ENCODE results near the gene ZNF516. TPM values are rescaled to one million over a fixed set of nuclear protein-coding genes. Genes with fewer than 3 reads are reported as not detected.

Gene ZNF516
- total RNA-seq, 1 donor, result 16.3 TPM

GRCh38 chr18:76499021-76499420, 4.0 kb upstream of the ZNF516 start:
- Histone ChIP-seq H3K36me3 (ENCODE audit: insufficient read depth, low read length) (no peaks in the 10 kb centered on the region), H2AFZ (ENCODE audit: low read length) (no peak overlapping the region)

GRCh38 chr18:76498064-76498463, 3.0 kb upstream of the ZNF516 start:
- no peak for DNase-seq (ENCODE audit: insufficient read length, low spot score, missing footprints)
- Histone ChIP-seq H2AFZ (ENCODE audit: low read length) (no peak overlapping the region), H4K20me1 (ENCODE audit: insufficient read depth, low read length) (no peaks in the 10 kb centered on the region), H3K4me1 (ENCODE audit: insufficient read depth, low read length) (peaks cover 7% of the 10 kb centered on the region), H3K4me2 (ENCODE audit: insufficient read depth, low read length) (no peak overlapping the region), H3K9me3 (ENCODE audit: low read depth, low read length) (no peaks in the 10 kb centered on the region), H3K4me3 (ENCODE audit: insufficient read depth, low read length) (no peak overlapping the region), H3K79me2 (ENCODE audit: insufficient read depth, low read length) (no peaks in the 10 kb centered on the region), H3K36me3 (ENCODE audit: insufficient read depth, low read length) (no peaks in the 10 kb centered on the region), H3K27ac (ENCODE audit: low read depth, low read length) (no peak overlapping the region), H3K27me3 (ENCODE audit: insufficient read depth, low read length) (no peaks in the 10 kb centered on the region)
- TF ChIP-seq CTCF (IDR thresholded peaks at IDR 0.05; ENCODE audit: extremely low read depth, low read depth, low read length), result no peak

More at GRCh38 chr18:76499021-76499420, 4.0 kb upstream of the ZNF516 start:
- H3K9me3 ChIP-seq (ENCODE audit: low read depth, low read length), result no peaks in the 10 kb centered on the region
- peaks cover under 1% of the 10 kb centered on the region for H3K4me1 ChIP-seq (ENCODE audit: insufficient read depth, low read length)
- H3K79me2 ChIP-seq (ENCODE audit: insufficient read depth, low read length), result no peaks in the 10 kb centered on the region
- TF ChIP-seq CTCF (IDR thresholded peaks at IDR 0.05; ENCODE audit: extremely low read depth, low read depth, low read length), result no peak
- H3K4me3 ChIP-seq (ENCODE audit: insufficient read depth, low read length), result no peak overlapping the region
- H3K27me3 ChIP-seq (ENCODE audit: insufficient read depth, low read length), result no peaks in the 10 kb centered on the region
- H3K27ac ChIP-seq (ENCODE audit: low read depth, low read length), result no peak overlapping the region
- DNase-seq (ENCODE audit: insufficient read length, low spot score, missing footprints), result no peak
- H3K4me2 ChIP-seq (ENCODE audit: insufficient read depth, low read length), result no peak overlapping the region
- no peaks in the 10 kb centered on the region for H4K20me1 ChIP-seq (ENCODE audit: insufficient read depth, low read length)

GRCh38 chr18:76497021-76497420, 2.0 kb upstream of the ZNF516 start:
- no peak overlapping the region for H3K27ac ChIP-seq (ENCODE audit: low read depth, low read length)
- H4K20me1 ChIP-seq (ENCODE audit: insufficient read depth, low read length), result no peaks in the 10 kb centered on the region
- TF ChIP-seq CTCF (IDR thresholded peaks at IDR 0.05; ENCODE audit: extremely low read depth, low read depth, low read length), result no peak
- peaks cover under 1% of the 10 kb centered on the region for H3K79me2 ChIP-seq (ENCODE audit: insufficient read depth, low read length)
- peaks cover 7% of the 10 kb centered on the region for H3K4me1 ChIP-seq (ENCODE audit: insufficient read depth, low read length)
- H3K27me3 ChIP-seq (ENCODE audit: insufficient read depth, low read length), result no peaks in the 10 kb centered on the region
- no peak overlapping the region for H3K4me3 ChIP-seq (ENCODE audit: insufficient read depth, low read length)
- peak overlapping the region; percentile 3 for H2AFZ ChIP-seq (ENCODE audit: low read length)
- no peak overlapping the region for H3K4me2 ChIP-seq (ENCODE audit: insufficient read depth, low read length)
- no peak for DNase-seq (ENCODE audit: insufficient read length, low spot score, missing footprints)
- H3K9me3 ChIP-seq (ENCODE audit: low read depth, low read length), result no peaks in the 10 kb centered on the region
- no peaks in the 10 kb centered on the region for H3K36me3 ChIP-seq (ENCODE audit: insufficient read depth, low read length)

GRCh38 chr18:76496194-76496890, 1.3 kb upstream of the ZNF516 start:
- Histone ChIP-seq H3K4me1 (ENCODE audit: insufficient read depth, low read length) (peaks cover 7% of the 10 kb centered on the region), H3K36me3 (ENCODE audit: insufficient read depth, low read length) (no peaks in the 10 kb centered on the region), H2AFZ (ENCODE audit: low read length) (peak overlapping the region; percentile 92), H3K27ac (ENCODE audit: low read depth, low read length) (no peak overlapping the region), H3K9me3 (ENCODE audit: low read depth, low read length) (no peaks in the 10 kb centered on the region), H3K4me3 (ENCODE audit: insufficient read depth, low read length) (peak overlapping the region; percentile 82), H4K20me1 (ENCODE audit: insufficient read depth, low read length) (no peaks in the 10 kb centered on the region), H3K79me2 (ENCODE audit: insufficient read depth, low read length) (peaks cover 5% of the 10 kb centered on the region), H3K4me2 (ENCODE audit: insufficient read depth, low read length) (peak overlapping the region; percentile 95), H3K27me3 (ENCODE audit: insufficient read depth, low read length) (no peaks in the 10 kb centered on the region)
- no peak for TF ChIP-seq CTCF (IDR thresholded peaks at IDR 0.05; ENCODE audit: extremely low read depth, low read depth, low read length)
- DNase-seq (ENCODE audit: insufficient read length, low spot score, missing footprints), result peak; percentile 92
